ENCODE data around the gene EID2.

Gene EID2

DNA sequence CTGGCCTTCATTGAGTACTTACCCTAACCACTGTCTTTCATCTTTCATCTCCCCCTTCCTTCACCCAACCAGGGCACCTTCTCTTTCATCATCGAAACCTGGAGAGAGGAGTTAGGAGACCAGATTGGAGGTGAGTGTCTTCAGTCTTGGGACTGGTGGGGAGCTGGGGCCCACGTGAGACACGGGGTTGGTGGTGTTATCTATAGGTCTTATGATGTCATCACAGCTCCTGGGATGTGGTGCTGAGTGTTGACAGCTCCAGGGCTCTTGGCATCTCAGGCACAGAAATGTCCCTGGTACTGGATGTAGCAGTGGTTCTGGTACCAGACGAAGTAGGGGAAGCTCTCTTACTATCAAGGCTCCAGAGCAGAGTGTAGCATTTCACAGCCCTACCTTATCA is 39.4 kb downstream of the EID2 start:
- DNase-seq: no peak

DNA sequence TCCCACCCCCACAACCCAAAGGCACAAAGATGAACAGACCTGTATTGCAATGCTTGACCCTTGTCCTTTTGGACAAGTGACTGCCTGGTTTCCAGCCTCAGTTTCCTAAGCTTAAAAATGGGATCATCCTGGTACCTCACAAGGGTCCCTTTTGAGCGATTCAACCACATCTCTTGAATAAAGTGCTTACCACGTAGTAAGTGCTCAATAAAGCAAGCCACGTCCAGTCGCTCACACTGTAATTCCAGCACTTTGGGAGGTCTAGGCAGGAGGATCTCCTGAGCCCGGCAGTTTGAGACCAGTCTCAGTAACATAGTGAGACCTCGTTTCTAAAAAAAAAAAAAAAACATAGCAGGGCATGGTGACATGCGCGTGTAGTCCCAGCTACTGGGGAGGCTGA is 40.0 kb downstream of the EID2 start:
- DNase-seq: no peak

DNA sequence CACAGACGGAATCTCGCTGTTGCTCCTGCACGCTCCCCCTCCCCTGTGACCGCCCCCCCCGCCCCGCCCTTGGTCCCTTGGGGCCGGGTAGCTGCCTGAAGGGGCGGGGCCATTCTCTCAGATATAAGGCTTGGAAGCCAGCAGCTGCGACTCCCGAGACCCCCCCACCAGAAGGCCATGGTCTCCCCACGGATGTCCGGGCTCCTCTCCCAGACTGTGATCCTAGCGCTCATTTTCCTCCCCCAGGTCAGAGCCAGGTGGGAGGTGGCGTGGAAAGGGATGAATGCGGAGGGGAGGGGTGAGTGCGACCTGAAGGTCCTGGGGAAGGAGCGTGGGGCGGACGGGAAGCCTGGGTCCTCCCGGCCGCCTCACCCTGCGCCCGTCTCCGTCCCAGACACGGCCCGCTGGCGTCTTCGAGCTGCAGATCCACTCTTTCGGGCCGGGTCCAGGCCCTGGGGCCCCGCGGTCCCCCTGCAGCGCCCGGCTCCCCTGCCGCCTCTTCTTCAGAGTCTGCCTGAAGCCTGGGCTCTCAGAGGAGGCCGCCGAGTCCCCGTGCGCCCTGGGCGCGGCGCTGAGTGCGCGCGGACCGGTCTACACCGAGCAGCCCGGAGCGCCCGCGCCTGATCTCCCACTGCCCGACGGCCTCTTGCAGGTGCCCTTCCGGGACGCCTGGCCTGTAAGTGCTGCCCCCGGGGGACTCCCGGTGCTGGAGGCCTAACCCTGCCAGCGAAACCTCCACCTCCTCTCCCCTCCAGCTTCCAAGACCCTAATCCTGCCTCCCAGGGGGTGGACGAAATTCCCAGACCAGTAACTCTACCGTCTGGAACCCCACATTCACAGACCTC is 40.9 kb downstream of the EID2 start, which contains the start of gene DLL3:
Gene DLL3, plus strand, starts transcription at position 150 of the 845 bp plus-strand sequence. Its CDS starts 28 bp downstream, at position 178.
- DNase-seq: no peak

DNA sequence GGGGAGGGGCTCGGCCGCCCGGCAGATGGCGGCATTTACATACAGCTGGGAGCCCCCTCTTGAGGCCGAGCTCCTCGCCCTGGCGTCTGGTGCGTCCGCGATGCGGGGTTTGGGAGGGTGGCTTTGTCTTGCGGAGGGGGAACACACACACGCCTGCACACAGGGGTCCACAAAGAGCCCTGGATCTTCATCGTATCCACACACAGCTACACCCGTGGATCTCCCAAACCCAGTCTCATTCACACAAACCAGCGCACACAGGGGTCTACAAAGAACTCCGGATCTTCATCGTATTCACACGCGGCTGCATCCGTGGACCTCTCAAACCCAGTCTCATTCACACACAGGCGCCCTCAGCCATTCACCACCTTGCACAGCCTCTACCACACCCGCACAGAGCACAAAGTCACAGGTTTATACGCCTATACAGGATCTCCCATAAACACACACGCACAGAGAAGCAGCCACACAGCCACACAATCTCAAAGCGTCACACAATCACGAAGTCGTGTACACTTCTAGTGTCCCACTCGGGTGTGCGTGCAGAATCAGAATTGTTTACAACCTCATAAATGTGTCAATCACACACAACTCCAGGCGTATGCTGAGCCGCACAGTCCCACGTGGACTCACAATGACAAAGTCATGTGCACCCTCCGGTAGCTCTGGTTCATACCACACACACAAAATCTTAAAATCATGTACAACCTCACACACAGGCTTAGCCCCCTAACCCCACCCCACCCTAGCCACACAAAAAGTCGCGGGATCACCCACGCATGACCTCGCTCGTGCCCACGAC is 41.8 kb downstream of the EID2 start:
- DNase-seq: no peak

- no peak for DNase-seq
These were observed 42.3 kb downstream of the EID2 start for GRCh38 chr19:39497701-39497995.

DNA sequence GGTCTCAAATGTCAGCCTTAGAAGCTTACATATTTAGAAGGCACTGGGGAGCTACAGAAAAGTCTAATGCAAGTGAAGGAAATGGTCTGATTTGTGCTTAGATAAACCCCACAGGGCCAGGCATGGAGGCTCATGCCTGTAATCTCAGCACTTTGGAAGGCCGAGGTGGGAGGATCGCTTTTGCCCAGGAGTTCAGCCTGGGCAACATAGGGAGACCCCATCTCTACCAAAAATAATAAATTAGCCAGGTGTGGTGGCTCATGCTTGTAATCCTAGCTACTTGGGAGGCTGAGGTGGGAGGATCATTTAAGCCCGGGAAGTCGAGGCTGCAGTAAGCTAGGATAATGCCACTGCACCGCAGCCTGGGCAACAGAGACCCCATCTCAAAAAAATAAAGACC is 43.9 kb downstream of the EID2 start:
- DNase-seq: no peak

DNA sequence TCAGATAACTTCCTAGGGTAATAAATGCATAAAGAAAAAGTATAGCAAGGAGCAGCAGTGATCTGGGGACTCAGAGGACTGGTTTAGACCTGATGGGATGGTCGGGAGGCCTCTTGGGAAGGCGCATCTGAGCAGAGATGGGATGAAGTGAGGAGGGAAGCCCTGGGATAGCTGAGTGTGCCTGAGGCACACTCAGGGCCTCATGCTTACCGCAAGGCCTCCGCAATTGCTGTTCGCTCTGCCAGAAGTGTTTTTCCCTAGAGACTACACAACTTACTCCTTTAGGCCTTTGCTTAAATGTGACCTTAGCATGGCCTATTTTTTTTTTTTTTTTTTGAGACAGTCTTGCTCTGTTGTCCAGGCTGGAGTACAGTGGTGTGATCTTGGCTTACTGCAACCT is 45.3 kb downstream of the EID2 start:
- no peak for DNase-seq

DNA sequence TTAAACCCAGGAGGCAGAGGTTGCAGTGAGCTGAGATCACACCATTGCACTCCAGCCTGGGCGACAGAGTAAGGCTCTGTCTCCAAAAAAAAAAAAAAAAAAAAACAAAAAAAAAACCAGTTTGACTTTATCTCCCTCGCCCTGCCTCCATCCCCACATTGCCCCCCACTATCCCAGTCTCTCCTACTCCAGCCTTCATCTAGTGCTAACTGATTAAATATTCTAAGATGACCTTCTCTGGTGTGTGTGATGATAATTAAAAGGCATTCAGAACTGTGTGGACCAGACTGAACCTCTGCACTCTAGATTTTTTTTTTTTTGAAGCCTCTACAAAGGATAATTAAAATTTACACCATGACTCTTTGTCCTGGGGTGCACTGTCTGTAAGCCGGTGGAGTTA is 47.2 kb downstream of the EID2 start:
- no peak for DNase-seq

DNA sequence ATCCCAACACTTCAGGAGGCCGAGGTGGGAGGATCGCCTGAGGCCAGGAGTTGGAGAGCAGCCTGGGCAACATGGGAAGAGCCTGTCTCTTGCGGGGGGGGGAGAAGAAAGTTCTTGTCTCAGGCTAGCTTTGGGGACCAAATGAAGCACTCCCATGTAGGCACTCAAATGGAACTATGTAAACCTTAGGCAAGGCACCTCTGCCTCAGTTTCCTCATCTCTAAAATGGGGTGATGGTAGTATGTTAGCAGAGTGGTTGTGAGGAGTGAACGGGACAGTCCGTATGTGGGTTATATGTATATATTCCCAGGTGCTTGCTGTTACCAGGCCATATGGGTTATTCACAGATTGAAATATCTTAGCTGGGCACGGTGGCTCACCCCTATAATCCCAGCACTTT is 47.7 kb downstream of the EID2 start:
- no peak for DNase-seq

GRCh38 chr19:39489756-39490155 is 50.2 kb downstream of the EID2 start:
- DNase-seq: no peak

Data from amniotic stem cell (primary cell).